ENCODE data around the gene TECPR1. TPM values are rescaled to one million over a fixed set of nuclear protein-coding genes. Genes with fewer than 3 reads are reported as not detected.

The TECPR1 gene
- total RNA-seq, 2 donors from 2014 or later = 40.7 to 53.0 TPM

GRCh38 chr7:98191668-98192431 lies 60.2 kb downstream of the TECPR1 start:
- peaks cover 6 to 9% of the 10 kb centered on the region in 2 donors for H3K36me3 Mint-ChIP-seq (ENCODE audit: insufficient read depth in 2 of 2)

DNA sequence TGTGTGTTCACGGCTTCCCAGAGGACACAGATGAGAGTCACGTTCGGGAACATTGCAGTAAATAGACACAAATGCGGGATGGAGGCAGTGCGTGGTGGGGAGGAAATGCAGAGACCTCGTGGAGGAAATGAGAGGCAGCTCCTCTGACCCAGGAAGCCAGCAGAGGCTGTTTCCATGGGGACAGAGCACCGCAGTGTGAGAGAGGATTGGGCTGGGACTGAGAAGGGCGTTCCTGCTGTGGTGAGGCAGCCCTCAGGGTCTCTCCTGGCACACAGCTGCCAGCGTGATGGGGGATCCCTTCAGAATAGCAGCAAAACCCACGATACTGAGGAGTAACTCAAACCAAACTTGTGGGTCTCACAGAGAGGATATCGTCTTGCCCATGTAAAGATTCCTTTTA lies 62.5 kb downstream of the TECPR1 start:
- H3K4me1 Mint-ChIP-seq (ENCODE audit: low read depth) = no peaks in the 10 kb centered on the region
- no peaks in the 10 kb centered on the region for H3K9me3 Mint-ChIP-seq
- ATAC-seq (replicated peaks in 1 of 2) (no peak), DNase-seq (no peak)
- H3K4me3 Mint-ChIP-seq = no peak overlapping the region
- no peaks in the 10 kb centered on the region for H3K27me3 Mint-ChIP-seq (ENCODE audit: low read depth)
- H3K27ac Mint-ChIP-seq = no peak overlapping the region
- H3K36me3 Mint-ChIP-seq (ENCODE audit: insufficient read depth in 2 of 2) = peaks cover 6 to 9% of the 10 kb centered on the region in 2 donors

More at GRCh38 chr7:98191668-98192431, 60.2 kb downstream of the TECPR1 start:
- no peak overlapping the region for H3K4me3 Mint-ChIP-seq
- ATAC-seq (replicated peaks in 1 of 2) = no peak
- H3K4me1 Mint-ChIP-seq (ENCODE audit: low read depth) = no peaks in the 10 kb centered on the region
- H3K27me3 Mint-ChIP-seq (ENCODE audit: low read depth) = no peaks in the 10 kb centered on the region
- H3K27ac Mint-ChIP-seq = no peak overlapping the region
- H3K9me3 Mint-ChIP-seq = no peaks in the 10 kb centered on the region
- DNase-seq = no peak

- H3K4me3 Mint-ChIP-seq = no peak overlapping the region
- H3K27ac Mint-ChIP-seq = no peak overlapping the region
- no peaks in the 10 kb centered on the region for H3K4me1 Mint-ChIP-seq (ENCODE audit: low read depth)
- DNase-seq (no peak), ATAC-seq (replicated peaks in 1 of 2) (no peak)
- peaks cover 6 to 9% of the 10 kb centered on the region in 2 donors for H3K36me3 Mint-ChIP-seq (ENCODE audit: insufficient read depth in 2 of 2)
- no peaks in the 10 kb centered on the region for H3K9me3 Mint-ChIP-seq
- no peaks in the 10 kb centered on the region for H3K27me3 Mint-ChIP-seq (ENCODE audit: low read depth)
Observed at GRCh38 chr7:98187138-98187502, 64.9 kb downstream of the TECPR1 start.

- ATAC-seq (replicated peaks in 1 of 2) (no peak), DNase-seq (no peak)
- Mint-ChIP-seq H3K36me3 (ENCODE audit: insufficient read depth in 2 of 2) (peaks cover 6 to 9% of the 10 kb centered on the region in 2 donors), H3K4me3 (no peak overlapping the region), H3K27me3 (ENCODE audit: low read depth) (no peaks in the 10 kb centered on the region), H3K9me3 (no peaks in the 10 kb centered on the region), H3K27ac (no peak overlapping the region), H3K4me1 (ENCODE audit: low read depth) (no peaks in the 10 kb centered on the region)
Observed at GRCh38 chr7:98186452-98187137, 65.4 kb downstream of the TECPR1 start.

- Mint-ChIP-seq H3K27ac (no peak overlapping the region), H3K4me1 (ENCODE audit: low read depth) (no peaks in the 10 kb centered on the region), H3K36me3 (ENCODE audit: insufficient read depth in 2 of 2) (peaks cover 4 to 7% of the 10 kb centered on the region in 2 donors), H3K9me3 (no peaks in the 10 kb centered on the region), H3K4me3 (no peak overlapping the region), H3K27me3 (ENCODE audit: low read depth) (no peaks in the 10 kb centered on the region)
- DNase-seq (no peak), ATAC-seq (replicated peaks in 1 of 2) (no peak)
Observed at GRCh38 chr7:98185101-98185500, 66.9 kb downstream of the TECPR1 start.

DNA sequence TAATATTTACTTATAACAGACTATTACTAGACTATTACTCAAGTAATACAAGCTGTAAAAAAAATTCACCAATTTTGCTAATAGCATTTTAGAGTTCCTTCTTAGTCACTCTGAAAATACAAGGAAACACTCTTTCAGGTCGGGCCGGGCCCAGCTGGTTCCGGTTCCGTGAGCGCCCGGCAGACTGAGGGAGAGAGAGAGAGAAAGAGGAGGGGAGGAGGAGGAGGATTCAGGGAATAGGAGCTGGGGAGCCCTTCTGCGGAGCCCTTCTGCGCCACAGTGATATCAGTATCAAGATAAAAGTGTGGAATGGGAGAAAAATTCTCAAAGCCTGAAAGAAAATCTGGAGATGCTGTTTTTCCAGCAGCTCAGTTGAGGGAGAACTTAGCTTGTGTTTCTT lies 71.3 kb downstream of the TECPR1 start:
- ATAC-seq (replicated peaks in 1 of 2) = no peak
- Mint-ChIP-seq H3K27ac (no peak overlapping the region), H3K4me1 (ENCODE audit: low read depth) (no peaks in the 10 kb centered on the region), H3K4me3 (no peak overlapping the region), H3K9me3 (no peaks in the 10 kb centered on the region), H3K27me3 (ENCODE audit: low read depth) (no peaks in the 10 kb centered on the region), H3K36me3 (ENCODE audit: insufficient read depth in 2 of 2) (no peaks in the 10 kb centered on the region)
- DNase-seq = no peak

DNA sequence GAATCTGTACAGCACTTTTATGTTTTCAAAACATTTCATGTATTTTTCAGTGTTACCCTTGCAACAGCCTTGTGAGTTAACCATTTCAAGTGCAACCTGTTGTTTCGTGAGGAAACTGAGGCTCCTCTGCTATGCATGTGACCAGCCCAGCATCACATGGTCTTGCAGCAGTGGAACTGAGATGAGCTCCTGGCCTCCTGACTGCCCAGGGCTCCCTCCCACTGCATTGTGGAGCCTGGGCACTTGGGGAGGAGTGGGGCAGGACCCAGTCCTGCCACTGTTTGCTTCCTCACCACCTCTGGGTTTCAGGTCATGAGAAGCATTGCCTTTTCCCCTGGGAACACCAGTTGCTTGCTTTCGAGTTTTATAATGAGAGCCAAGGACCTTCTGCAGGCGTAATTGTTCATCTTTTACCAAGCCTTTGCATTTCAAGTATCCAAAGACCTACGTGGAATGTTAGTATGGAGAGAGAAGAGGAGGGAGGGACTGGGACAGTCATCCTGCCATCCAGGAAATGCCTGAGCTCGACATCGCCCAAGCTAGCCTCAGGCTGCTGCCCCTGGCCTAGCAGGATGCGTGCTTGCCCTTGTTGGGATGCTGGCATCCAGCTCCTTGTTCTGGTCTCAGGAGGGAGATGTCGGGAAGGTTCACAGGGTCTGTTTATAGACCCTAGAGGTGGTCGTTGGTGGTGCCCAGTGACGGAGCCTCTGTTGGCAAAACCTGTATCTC lies 73.1 kb downstream of the TECPR1 start:
- Mint-ChIP-seq H3K27me3 (ENCODE audit: low read depth) (no peaks in the 10 kb centered on the region), H3K36me3 (ENCODE audit: insufficient read depth in 2 of 2) (no peaks in the 10 kb centered on the region), H3K27ac (no peak overlapping the region), H3K9me3 (no peaks in the 10 kb centered on the region), H3K4me3 (no peak overlapping the region), H3K4me1 (ENCODE audit: low read depth) (no peaks in the 10 kb centered on the region)
- ATAC-seq (replicated peaks in 1 of 2) = no peak
- no peak for DNase-seq

DNA sequence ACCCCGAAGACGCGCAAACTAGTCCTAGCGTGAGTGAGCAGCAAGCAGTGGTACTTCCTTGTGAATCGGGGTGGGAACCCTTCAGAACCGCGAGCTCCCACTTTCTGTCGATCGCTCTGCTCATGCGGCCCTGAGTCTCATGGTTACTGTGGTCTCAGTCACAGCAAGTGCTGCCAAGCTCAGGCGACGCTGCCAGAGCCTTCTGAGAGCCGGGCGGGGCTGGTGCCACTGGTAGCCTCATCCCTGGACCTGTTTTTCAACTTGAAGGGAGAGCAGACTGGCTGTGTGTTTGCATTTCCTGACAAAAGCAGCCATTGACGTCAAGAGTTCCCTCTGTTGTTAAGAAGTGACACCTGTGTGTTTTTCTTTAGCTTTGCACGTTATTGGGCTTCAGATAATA lies 73.7 kb downstream of the TECPR1 start:
- no peak overlapping the region for H3K4me3 Mint-ChIP-seq

DNA sequence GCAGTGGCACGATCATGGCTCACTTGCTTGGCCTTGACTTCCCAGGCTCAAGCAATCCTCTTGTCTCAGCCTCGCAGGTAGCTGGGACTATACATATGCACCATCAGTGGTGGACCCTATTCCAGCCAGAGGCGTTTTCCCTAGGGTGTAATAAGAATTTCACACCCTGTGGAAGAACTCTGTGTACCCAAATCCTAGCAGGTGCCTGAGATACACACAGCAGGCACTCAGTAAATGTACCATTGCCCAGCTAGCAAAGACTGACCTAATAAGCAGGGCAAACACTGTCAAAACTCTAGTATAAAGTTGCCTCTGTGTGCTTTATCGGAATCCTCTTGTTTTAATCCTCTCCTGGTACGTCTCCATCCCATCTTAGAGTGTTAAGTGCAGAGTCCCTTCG lies 74.5 kb downstream of the TECPR1 start:
- Mint-ChIP-seq H3K4me1 (ENCODE audit: low read depth) (no peaks in the 10 kb centered on the region), H3K27me3 (ENCODE audit: low read depth) (no peaks in the 10 kb centered on the region), H3K9me3 (no peaks in the 10 kb centered on the region), H3K36me3 (ENCODE audit: insufficient read depth in 2 of 2) (no peaks in the 10 kb centered on the region), H3K27ac (no peak overlapping the region), H3K4me3 (no peak overlapping the region)
- DNase-seq = no peak
- no peak for ATAC-seq (replicated peaks in 1 of 2)

More for the DNA sequence above, 73.7 kb downstream of the TECPR1 start:
- Mint-ChIP-seq H3K4me1 (ENCODE audit: low read depth) (no peaks in the 10 kb centered on the region), H3K27me3 (ENCODE audit: low read depth) (no peaks in the 10 kb centered on the region), H3K27ac (no peak overlapping the region), H3K9me3 (no peaks in the 10 kb centered on the region), H3K36me3 (ENCODE audit: insufficient read depth in 2 of 2) (no peaks in the 10 kb centered on the region)
- DNase-seq (no peak), ATAC-seq (replicated peaks in 1 of 2) (no peak)

- H3K36me3 Mint-ChIP-seq (ENCODE audit: insufficient read depth in 2 of 2) = no peaks in the 10 kb centered on the region
- H3K27ac Mint-ChIP-seq = no peak overlapping the region
- H3K4me1 Mint-ChIP-seq (ENCODE audit: low read depth) = no peaks in the 10 kb centered on the region
- ATAC-seq (replicated peaks in 1 of 2) (no peak), DNase-seq (no peak)
- H3K4me3 Mint-ChIP-seq = no peak overlapping the region
- H3K9me3 Mint-ChIP-seq = no peaks in the 10 kb centered on the region
- no peaks in the 10 kb centered on the region for H3K27me3 Mint-ChIP-seq (ENCODE audit: low read depth)
Observed at GRCh38 chr7:98175260-98175940, 76.6 kb downstream of the TECPR1 start.

DNA sequence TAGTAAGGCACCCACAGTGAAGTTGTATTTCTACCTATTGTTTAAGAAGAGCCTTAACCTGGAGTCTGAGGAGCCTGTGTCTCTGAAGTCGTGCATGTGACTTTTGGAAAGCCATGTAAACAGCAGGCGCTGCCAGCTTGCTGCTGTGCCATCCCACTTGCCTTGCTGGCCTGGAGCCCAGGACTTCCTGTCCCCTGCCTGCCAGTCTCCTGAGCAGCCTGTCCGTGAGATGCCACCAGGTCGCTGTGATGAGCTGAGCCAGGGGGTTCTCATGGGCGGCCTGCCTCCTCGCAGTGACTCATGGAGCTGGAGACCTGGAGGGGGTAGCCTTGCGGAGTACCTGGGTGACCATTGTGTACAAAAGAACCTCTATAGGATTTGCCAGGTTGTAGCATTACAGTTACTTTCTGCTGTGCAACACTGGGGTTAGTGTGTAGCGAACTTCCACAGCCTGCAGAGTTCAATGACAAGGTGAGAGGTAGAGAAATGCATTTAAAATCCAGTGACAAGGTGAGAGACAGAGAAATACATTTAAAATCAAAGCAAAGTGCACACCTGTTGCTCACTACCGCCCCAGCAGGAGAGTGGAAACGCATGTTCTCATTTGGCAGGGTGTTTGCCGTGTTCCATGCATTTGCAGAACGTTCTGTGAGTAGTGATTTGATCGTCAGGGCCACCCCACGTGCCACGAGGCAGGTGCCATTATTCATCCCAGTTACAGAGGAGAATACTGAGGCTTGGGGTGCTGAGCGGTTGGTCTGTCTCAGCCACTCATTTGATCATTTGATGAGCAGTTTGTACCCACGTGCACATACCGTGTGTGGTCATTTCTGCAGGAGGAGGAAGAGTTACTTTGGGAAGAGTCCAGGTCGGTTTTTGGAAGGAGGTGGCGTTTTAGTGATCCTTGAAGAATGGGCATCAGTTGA lies 77.4 kb downstream of the TECPR1 start:
- Mint-ChIP-seq H3K36me3 (ENCODE audit: insufficient read depth in 2 of 2) (no peaks in the 10 kb centered on the region), H3K27ac (no peak overlapping the region)
- DNase-seq = no peak

DNA sequence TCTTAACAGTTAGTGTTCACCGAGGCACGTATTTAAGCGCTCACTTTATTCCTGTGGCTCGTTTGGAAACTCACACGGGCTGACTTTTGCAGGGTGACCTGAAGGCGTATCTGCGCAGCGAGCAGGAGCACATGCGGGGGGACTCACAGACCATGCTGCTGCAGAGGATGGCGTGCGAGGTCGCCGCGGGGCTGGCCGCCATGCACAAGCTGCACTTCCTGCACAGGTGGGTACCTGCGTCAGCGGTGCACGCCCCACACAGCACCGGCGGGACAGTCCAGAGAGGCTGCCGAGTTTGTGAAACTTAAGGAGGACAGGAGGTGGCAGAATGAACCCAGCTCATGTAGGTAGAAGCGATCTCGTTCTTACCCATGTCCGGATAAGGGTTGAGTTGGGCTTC lies 80.6 kb downstream of the TECPR1 start:
- DNase-seq = no peak
- ATAC-seq (replicated peaks in 1 of 2) = no peak
- Mint-ChIP-seq H3K4me1 (ENCODE audit: low read depth) (peaks cover 7% of the 10 kb centered on the region), H3K4me3 (no peak overlapping the region), H3K27ac (no peak overlapping the region), H3K27me3 (ENCODE audit: low read depth) (no peaks in the 10 kb centered on the region), H3K9me3 (no peaks in the 10 kb centered on the region), H3K36me3 (ENCODE audit: insufficient read depth in 2 of 2) (no peaks in the 10 kb centered on the region)

More for the DNA sequence above, 77.4 kb downstream of the TECPR1 start:
- Mint-ChIP-seq H3K27me3 (ENCODE audit: low read depth) (no peaks in the 10 kb centered on the region), H3K9me3 (no peaks in the 10 kb centered on the region), H3K4me1 (ENCODE audit: low read depth) (no peaks in the 10 kb centered on the region), H3K4me3 (no peak overlapping the region)
- no peak for ATAC-seq (replicated peaks in 1 of 2)

Measured in activated T-cell treated with anti-CD3 and anti-CD28 coated beads, Interleukin-2, amount 50 U/mL, for 72 hours (primary cell).